Left lobe of liver (tissue), 2 donors: ENCODE results near the gene RTL3. TPM values are rescaled to one million over a fixed set of nuclear protein-coding genes. Genes with fewer than 3 reads are reported as not detected.

Experiments used
- ATAC-seq: fragments of 200-7000 bp; cut with Tn5 transposase; one replicate; pipeline ENCODE4 v1.9.1; 2020; ENCODE audit warnings: mild to moderate bottlenecking, moderate library complexity
- DNase-seq: peaks from one replicate; pipeline ENCODE4 v3.0.0-alpha.2; 2020; ENCODE audit warnings: low spot score
- total RNA-seq: library from RNA; stranded (reverse); gene quantifications from one replicate; pipeline ENCODE4 v1.2.1, GENCODE V29; 2021
- donor health status: DM: no; HTN: no; CAD: no; lungs with moderate emphysema.
- donor health status: DM: no; HTN: yes; CAD: no.

Gene RTL3
- total RNA-seq, 1 donor from 2014 or later: not detected

DNA sequence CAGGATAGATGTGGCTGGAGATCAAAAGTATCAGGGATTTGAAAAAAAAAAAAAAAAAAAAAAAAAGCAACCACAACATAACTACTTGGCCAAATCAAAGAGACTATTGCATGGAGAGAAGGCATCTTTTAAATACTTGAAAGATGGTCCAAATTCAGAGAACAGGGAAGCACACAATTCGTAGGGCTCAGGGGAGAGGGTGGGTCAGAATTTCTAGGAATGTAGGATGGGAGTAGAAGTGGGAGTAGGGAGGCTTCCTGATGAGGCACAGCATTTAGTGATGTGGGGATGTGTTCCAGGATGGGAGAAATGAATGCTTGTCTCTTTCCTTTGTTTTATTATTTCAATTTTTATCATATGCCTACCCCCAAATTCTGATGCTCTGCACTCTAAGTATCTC lies 36.3 kb downstream of the RTL3 start:
- DNase-seq: no peak
- ATAC-seq: no peak

DNA sequence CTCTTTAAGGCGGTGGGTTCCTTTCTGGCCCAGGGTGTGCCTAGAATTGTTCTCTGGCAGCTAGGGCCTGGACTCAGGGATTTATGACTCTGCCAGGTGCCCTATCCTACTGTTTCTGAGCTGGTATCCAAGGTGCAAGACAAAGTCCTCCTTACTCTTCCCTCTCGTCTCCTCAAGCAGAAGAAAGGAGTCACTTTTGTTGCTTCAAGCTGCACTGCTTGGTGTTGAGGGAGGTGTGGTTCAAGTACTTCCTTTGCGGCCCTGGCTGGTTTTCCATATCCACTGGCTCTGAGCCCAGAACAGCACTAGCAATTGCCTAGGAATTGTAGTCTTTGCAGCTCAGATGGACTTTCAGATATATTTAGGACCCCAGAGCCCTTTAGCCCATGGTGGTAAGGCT lies 39.3 kb downstream of the RTL3 start:
- DNase-seq: no peak
- ATAC-seq: no peak

GRCh38 chrX:78618987-78619386 lies 40.1 kb downstream of the RTL3 start:
- DNase-seq (no peak), ATAC-seq (no peak)

DNA sequence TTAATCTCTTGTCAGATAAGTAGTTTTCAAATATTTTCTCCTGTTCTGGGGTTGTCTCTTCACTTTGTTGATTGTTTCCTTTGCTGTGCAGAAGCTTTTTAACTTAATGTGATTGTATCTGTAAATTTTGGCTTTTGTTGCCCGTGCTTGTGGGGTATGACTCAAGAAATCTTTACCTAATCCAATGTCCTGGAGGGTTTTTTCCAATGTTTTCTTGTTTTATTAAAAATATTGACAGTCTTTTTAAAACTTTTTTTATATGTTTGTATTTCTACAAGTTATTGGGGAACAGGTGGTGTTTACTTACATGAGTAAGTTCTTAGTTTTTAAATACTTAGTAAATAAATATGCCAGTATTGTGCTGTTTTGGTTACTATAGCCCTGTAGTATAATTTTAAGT lies 44.9 kb downstream of the RTL3 start:
- ATAC-seq (no peak), DNase-seq (no peak)

Other genes with a start within 250 kb of the RTL3 start
- gene LPAR4, start 88.4 kb upstream of the RTL3 start, total RNA-seq: not detected